ENCODE data around the gene PRMT2.
A peak's percentile ranks its signal among the peaks of the same experiment; 100 is the strongest.
"Not testable (repeated sequence)": the region's sequence is repeated elsewhere in the genome, so short reads cannot be mapped to it uniquely, and the experiment has no call there.

The PRMT2 gene

DNA sequence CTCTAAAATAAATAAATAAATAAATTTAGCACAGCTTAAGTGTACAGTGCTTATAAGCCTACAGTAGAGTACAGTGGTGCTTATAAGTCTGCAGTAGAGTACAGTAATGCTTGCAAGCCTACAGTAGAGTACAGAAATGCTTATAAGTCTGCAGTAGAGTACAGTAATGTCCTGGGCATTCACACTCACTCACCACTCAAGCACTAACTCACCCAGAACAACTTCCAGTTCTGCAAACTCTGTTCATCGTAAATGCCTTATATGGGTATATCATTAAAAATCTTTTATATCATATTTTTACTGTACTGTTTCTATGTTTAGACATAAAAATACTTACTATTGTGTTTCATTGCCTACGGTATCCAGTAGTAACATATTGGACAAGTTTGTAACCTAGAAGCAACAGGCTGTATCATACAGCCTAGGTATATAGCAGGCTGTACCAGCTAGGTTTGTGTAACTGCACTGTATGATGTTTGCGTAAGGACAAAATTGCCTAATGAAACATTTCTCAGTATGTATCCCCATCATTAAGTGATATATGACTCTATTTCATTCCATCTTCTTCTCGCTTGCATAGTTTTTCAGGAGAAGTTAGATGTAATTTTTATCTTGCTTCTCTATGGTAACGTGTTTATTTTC, 16.6 kb upstream of the PRMT2 start:
- DNase-seq: peak in 1 of 2 donors; percentile 53

- no peak for DNase-seq
Observed at GRCh38 chr21:46619846-46620245, 15.6 kb upstream of the PRMT2 start.

DNA sequence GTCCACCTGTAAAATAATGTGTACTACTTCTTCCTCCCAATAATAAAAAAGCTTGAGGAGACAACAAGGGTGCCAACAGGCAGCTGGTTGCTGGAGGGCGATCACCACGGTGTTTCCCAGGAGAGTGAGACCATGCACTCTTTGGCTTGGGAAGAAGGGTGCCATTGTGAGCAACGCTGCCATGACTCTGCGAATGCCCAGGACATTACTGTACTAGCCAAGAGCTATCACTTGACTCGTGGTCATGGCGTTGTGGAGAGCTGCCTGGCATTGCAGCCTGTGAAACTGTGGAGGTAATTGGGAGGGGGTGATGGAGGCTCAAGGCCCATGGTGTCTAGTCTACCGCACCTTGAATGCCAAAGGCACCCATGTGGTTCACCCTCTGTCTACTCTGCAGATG, 14.6 kb upstream of the PRMT2 start:
- DNase-seq: no peak

- DNase-seq: no peak
Observed at GRCh38 chr21:46621457-46622182, 13.9 kb upstream of the PRMT2 start.

DNA sequence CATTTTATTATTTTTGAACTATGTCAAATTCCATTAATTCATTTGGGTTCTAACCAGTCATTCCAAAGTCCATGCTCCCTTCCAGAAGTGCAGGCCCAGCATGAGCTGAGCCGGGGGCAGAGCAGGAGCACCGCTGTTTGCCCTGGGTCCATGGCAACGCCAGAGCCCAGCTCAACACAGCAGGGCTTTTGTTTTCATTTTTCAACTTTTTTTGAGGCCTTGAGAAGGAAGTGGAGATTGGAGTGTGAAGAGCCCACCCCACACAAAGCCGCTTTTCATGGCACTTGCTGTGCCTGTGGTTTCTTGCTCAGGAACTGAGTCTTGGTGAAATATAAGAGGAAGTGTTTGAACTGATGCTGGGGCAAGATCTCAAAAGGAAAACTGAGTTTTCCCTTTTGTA, 13.2 kb upstream of the PRMT2 start:
- DNase-seq: peak; percentile 68 to 77

DNA sequence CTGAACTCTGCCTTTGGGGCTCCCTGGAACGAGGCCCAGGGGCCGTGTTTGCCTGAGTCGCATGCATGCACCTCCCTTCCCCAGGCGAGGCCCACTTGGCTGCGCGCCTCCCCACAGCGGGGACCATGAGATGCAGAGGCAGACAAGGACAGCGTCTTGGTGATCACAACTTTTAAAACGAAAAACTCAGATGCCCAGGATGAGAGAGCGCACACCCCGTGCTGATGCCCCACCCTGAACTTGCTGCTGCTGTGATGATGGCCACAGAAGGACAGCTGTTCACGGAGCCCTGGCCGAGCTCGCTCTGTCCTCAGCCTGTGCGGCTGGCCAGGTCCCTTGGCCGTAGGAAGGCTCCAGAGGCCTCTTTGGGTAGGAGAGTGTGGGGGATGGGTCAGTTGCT, 11.4 kb upstream of the PRMT2 start:
- DNase-seq: no peak

DNA sequence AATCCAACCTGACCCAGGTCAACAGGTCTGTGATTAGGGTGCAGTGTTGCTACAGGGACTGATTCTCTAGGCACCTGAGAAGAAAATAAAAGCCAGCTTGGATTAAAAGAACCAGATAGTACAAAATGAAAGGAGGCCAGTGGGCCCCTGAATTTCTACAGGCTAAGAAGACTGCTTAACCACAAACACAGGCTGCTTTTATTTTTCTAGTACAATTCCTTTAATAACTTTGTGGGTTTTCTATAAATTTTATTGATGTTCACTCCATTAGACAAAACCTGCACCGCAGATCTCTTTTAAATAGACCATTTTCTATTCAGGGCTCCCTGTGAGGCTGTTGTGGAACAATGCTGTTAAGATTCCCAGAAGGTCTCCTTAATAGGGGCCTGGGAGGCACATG, 9.7 kb upstream of the PRMT2 start:
- no peak for DNase-seq

- no peak for DNase-seq
Observed at GRCh38 chr21:46626536-46626935, 8.9 kb upstream of the PRMT2 start.

DNA sequence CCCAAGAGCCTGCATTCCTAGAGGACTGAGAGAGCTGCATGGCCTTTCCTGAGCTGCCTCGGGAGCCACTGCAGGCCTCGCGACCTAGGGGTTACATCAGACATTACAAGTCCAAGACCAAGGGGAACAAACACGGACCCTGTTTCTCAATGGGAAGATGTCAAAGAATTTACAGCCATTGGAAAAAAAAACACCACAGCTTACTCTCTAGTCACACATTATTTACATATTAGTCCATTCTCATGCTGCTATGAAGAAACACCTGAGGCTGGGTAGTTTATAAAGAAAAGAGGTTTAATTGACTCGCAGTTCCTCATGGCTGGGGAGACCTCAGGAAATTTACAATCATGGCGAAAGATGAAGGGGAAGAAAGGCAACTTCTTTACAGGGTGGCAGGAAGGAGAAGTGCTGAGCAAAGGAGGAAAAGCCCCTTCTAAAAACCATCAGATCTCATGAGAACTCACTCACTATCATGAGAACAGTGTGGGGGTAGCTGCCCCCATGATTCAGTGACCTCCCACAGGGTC, 8.4 kb upstream of the PRMT2 start:
- peak; percentile 83 to 92 for DNase-seq

DNA sequence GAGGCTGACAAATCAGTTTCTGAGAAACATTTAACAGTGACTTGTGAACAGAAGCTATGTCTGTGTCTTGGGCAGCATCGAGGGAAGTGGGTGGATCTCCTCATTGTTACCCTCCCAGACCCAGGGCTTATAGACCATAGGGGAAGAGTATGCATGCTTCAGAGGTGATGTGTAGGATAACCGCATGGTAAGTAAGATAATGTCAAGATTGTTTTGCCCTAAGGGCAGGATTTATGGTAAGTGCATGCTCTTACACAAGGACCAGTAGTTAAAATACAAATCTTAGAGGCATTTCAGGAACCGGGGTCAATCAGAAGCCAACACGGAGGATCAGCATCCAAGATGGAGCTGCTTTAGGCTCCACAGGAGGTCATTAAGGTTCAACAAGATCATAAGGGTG, 7.7 kb upstream of the PRMT2 start:
- DNase-seq: no peak

GRCh38 chr21:46628868-46629267, 6.6 kb upstream of the PRMT2 start:
- DNase-seq: no peak

DNA sequence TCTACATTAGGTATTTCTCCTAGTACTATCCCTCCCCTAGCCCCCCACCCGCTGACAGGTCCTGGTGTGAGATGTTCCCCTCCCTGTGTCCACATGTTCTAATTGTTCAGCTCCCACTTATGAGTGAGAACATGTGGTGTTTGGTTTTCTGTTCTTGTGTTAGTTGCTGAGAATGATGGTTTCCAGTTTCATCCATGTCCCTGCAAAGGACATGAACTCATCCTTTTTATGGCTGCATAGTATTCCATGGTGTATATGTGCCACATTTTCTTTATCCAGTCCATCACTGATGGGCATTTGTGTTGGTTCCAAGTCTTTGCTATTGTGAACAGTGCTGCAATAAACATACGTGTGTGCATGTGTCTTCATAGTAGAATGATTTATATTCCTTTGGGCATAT, 4.6 kb upstream of the PRMT2 start:
- not testable (repeated sequence) for DNase-seq

- no peak for DNase-seq
Observed at GRCh38 chr21:46633566-46633965, 1.9 kb upstream of the PRMT2 start.

DNA sequence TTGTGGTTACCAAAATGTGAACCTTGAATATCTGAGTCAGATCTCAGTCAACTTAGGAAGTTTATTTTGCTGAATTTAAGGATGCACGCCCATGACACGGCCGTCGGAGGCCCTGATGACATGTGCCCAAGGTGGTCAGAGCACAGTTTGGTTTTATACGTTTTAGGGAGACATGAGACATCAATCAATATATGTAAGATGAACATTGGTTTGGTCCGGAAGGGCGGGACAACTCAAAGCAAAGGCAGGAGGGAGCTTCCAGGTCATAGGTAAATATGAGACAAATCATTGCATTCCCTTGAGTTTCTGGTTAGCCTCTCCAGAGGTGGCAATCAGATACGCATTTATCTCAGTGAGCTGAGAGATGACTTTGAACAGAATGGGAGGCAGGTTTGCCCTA, 1.0 kb upstream of the PRMT2 start:
- DNase-seq: no peak

DNA sequence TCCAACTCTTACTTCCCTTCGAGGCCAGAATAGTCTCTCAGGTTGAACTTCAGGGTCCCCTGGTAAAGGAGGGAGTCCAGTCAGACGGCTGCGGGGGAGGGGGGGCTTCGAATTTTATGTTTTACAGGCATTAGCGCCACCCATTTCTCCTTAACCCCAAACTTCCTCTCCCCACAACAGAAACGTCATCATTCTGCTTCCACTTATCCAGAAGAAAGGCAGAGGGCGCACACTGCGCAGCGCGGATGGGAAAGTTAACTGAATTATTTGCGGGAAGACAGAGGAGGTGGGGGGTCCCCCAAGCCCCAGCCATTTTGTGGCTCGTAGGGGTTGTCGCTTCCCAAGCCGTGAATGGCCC, 529 bp upstream of the PRMT2 start:
- peak; percentile 79 to 84 for DNase-seq

GRCh38 chr21:46636181-46636512, 673 bp downstream of the PRMT2 start:
- no peak for DNase-seq

DNA sequence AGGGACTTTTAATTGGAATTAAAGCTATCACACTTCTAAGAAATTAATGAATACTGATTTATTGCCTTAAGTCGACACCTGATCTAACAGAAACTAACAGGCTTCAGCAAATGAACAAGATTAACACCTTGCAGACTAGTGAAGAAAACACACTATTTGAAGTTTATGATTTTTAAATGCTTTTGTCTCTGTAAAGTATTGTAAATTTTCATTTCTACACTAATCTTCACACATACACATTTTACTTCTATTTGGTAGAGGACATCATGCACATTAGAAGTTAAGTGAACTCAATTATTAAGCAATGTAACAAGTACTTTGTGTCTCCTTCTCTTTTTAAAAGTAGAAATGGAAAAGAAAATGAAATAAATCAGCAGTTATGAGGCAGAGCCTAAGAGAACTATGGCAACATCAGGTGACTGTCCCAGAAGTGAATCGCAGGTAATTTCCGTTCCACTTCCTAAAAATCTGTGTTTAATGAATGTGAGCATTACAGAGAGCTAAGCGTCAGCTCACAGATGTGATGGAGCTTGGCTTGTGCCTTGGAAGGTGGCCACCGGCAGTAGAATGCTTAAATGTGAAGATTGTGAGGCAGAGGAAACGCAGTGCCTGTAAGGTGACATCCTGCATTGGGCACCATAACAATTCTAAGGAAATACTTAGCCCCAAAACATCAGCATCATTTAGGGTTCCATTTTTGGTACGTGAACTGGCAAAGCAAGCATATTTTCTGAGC, 1.2 kb downstream of the PRMT2 start:
- no peak for DNase-seq

GRCh38 chr21:46637952-46638746, 2.7 kb downstream of the PRMT2 start:
- DNase-seq: no peak

- DNase-seq: peak in 1 of 2 donors; percentile 39
Observed at GRCh38 chr21:46639489-46640386, 4.3 kb downstream of the PRMT2 start.

GRCh38 chr21:46641656-46642055, 6.2 kb downstream of the PRMT2 start:
- no peak for DNase-seq

GRCh38 chr21:46643379-46644177, 8.1 kb downstream of the PRMT2 start:
- DNase-seq: no peak
